Omental fat pad (tissue), 4 donors: ENCODE measurements around the gene GPHN. TPM values are rescaled to one million over a fixed set of nuclear protein-coding genes. Genes with fewer than 3 reads are reported as not detected.

Experiments
- ATAC-seq: fragments of 150-250 bp; one replicate; pipeline ENCODE4 v1.9.1; 2016; ENCODE audit warnings: mild to moderate bottlenecking, moderate library complexity; ENCODE audit not compliant: low FRiP score
- DNase-seq: peaks from one replicate; pipeline ENCODE4 v3.0.0-alpha.2; 2019; ENCODE audit warnings: low spot score
- CTCF ChIP-seq, 3 donors: fragments of 450-650 bp; IDR thresholded peaks; one replicate each; pipeline ENCODE4 v1.5.1; 2016 to 2017; ENCODE audit warnings: antibody characterized with exemption in 3 of 3, mild to moderate bottlenecking in 3 of 3, moderate library complexity in 2 of 3
- total RNA-seq, 4 donors: library from RNA; depleted of rRNA; stranded (reverse); fragments of >200 nt; gene quantifications; one replicate each; pipeline ENCODE4 v1.1.0, GENCODE V29; 2016

The GPHN gene
- total RNA-seq, 4 donors from 2014 or later: 8.0 to 27.6 (median 18.7) TPM

DNA sequence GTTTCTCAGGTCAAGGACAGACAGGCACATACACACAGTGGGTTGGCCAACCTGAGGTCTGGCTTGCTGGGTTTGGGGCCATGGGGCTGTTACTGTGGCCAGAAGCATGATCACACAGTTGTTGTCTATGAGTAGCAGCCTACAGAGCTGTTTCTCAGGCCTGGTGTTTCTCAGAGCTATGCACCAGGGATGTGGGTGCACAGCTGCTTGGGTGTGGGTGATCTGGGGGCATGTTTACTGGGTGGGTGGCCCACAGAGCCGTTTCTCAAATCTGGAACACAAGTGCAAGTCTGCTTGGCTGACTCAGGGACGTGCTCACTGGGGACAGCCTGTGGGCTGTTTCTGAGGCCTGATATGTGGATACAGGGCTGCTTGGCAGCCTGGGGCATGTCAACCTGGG, 710.2 kb downstream of the GPHN start:
- ATAC-seq (no peak), DNase-seq (no peak)
- no peak for TF ChIP-seq CTCF (IDR thresholded peaks at IDR 0.05)

- no peak for ATAC-seq
- DNase-seq: no peak
- TF ChIP-seq CTCF (IDR thresholded peaks at IDR 0.05): no peak
Observed at GRCh38 chr14:67221248-67221981, 713.5 kb downstream of the GPHN start.

DNA sequence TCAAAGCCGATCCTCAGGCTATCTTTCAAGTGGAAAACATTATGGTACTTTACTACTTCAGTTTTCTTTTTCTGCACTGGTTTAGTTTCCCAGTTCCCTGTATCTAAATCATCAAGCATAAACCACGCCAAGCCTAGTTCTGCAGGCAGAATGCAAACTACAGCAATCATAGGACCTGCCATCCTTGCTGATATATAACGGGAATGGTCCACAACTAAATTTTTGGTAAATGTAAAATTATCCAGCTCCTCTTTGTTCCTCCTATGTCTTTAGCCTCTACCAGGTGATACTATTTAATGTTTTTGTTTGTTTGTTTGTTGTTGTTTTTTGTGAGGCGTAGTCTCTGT, 714.0 kb downstream of the GPHN start:
- no peak for ATAC-seq
- TF ChIP-seq CTCF (IDR thresholded peaks at IDR 0.05): no peak

DNA sequence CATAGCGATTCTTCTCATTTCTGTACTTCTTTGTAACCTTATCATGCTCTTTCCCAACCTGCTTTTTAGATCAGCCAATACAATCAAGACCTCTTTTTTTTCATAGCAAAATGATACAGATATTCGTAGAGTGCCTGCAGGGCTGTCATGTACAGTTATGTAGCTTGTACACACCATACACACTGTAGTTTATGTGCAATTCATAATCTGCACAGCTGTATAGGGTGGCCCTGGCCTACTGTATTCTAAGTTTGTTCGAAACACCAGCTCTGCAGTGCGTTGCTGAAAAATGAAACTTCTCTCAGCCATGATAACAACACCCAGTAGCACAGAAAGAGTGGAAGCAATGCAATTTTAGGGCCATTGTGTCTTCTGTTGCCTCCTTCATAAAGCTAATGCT, 717.6 kb downstream of the GPHN start:
- no peak for ATAC-seq
- no peak for TF ChIP-seq CTCF (IDR thresholded peaks at IDR 0.05)
- no peak for DNase-seq

More for the DNA sequence above, 714.0 kb downstream of the GPHN start:
- no peak for DNase-seq

- no peak for TF ChIP-seq CTCF (IDR thresholded peaks at IDR 0.05)
- DNase-seq (no peak), ATAC-seq (no peak)
Observed at GRCh38 chr14:67228325-67228984, 720.5 kb downstream of the GPHN start.

Other genes starting within 250 kb of the GPHN start
- gene CCDC196, start 21.8 kb upstream of the GPHN start, total RNA-seq: not detected